Adrenal gland (tissue), 12 donors: ENCODE results near the gene STEAP3. TPM values are rescaled to one million over a fixed set of nuclear protein-coding genes. Genes with fewer than 3 reads are reported as not detected.

ENCODE experiments used
- DNase-seq, 7 donors: peaks; one replicate each; pipeline ENCODE4 v3.0.0-alpha.2; 2019 to 2020
- H3K27ac ChIP-seq, 5 donors: fragments of 200-600 bp; sonication (generic) in 4 of 5; 1 replicate in 3 of 5; 2 replicates in 2 of 5; pipeline versions ENCODE4 v1.5.1 to v1.8.0; 2016 to 2020; ENCODE audit warnings: mild to moderate bottlenecking in 1 of 5
- H3K27me3 ChIP-seq: fragments of 200-600 bp; 2 replicates; pipeline ENCODE4 v1.8.0; 2021
- H3K36me3 ChIP-seq, 2 donors: fragments of 200-600 bp; replicated peaks in 1 of 2; 1 replicate in 1 of 2; 2 replicates in 1 of 2; pipeline versions ENCODE4 v1.5.1 to v1.8.0; 2018 to 2022
- H3K4me1 ChIP-seq, 2 donors: fragments of 200-600 bp; replicated peaks in 1 of 2; 1 replicate in 1 of 2; 2 replicates in 1 of 2; pipeline versions ENCODE4 v1.5.1 to v1.8.0; 2018 to 2021
- H3K4me3 ChIP-seq, 4 donors: fragments of 200-600 bp; sonication (generic) in 3 of 4; one replicate each; pipeline ENCODE4 v1.5.1; 2016 to 2018
- H3K9me3 ChIP-seq, 3 donors: fragments of 200-600 bp; sonication (generic) in 1 of 3; replicated peaks in 1 of 3; 1 replicate in 2 of 3; 2 replicates in 1 of 3; pipeline versions ENCODE4 v1.5.1 to v1.8.0; 2016 to 2021
- POLR2A ChIP-seq, 2 donors: fragments of 450-650 bp; IDR thresholded peaks; one replicate each; pipeline ENCODE4 v1.6.1; 2017; ENCODE audit warnings: antibody characterized with exemption in 2 of 2, mild to moderate bottlenecking in 2 of 2, moderate library complexity in 1 of 2
- WGBS, 4 donors: extraction: QIAGEN DNeasy Blood & Tissue Kit in 2 of 4; methylation state at CpG; one replicate each; pipeline versions ENCODE4 v1.1.5 to v1.1.7; 2013 to 2017; 5-methylcytosine and 5-hydroxymethylcytosine counted together
- intact Hi-C, 2 donors: fragments of 100-400 bp; cut with DNase I; formaldehyde crosslinking; loops; one replicate each; pipeline versions ENCODE4 v1.14.1 to v1.15.0; 2022 to 2023
- polyA plus RNA-seq, 3 donors: library from polyadenylated mRNA; stranded (reverse); fragments of 200-250 nt in 2 of 3; fragments of 350-450 nt in 1 of 3; fragmentation: Illumina TruSeq in 1 of 3; extraction: RNeasy Lipid Tissue Mini Kit (QIAGEN cat#74804) in 1 of 3; gene quantifications; one replicate each; pipeline ENCODE4 v1.2.3, GENCODE V29; 2013 to 2014
- total RNA-seq, 9 donors: library from RNA; depleted of rRNA in 4 of 9; stranded (reverse); fragments of >200 nt in 4 of 9; fragments of 120-200 nt in 1 of 9; fragmentation: NEBNext Ultra II Directional in 1 of 9; extraction: Animal tissue kit (Norgen Biotek cat#: 25700) in 1 of 9; gene quantifications; one replicate each; pipeline versions ENCODE4 v1.1.0 to v1.2.4, GENCODE V29; 2013 to 2023
- TF ChIP-seq, protein P1 (sequence below), 6 experiments: fragments of 450-650 bp in 4 of 6; fragments of 200-600 bp in 2 of 6; sonication (generic) in 1 of 6; IDR thresholded peaks; 1 replicate in 5 of 6; 2 replicates in 1 of 6; pipeline versions ENCODE4 v1.5.1 to v1.8.0; 2016 to 2021; ENCODE audit warnings: antibody characterized with exemption in 6 of 6, mild to moderate bottlenecking in 2 of 6, moderate library complexity in 1 of 6
- donor health status: healthy with polysubstance abuse.
- donor health status: Bipolar disorder and iron deficiency.
- donor health status: DM: yes; HTN: yes; CAD: no.
- donor health status: DM: no; HTN: no; CAD: no.
- donor health status: DM: no; HTN: no; CAD: no.
- donor health status: DM: yes; HTN: yes; CAD: no.

Gene STEAP3
- total and polyA plus RNA-seq, 12 donors = 1.3 to 48.2 (median 6.9) TPM

DNA sequence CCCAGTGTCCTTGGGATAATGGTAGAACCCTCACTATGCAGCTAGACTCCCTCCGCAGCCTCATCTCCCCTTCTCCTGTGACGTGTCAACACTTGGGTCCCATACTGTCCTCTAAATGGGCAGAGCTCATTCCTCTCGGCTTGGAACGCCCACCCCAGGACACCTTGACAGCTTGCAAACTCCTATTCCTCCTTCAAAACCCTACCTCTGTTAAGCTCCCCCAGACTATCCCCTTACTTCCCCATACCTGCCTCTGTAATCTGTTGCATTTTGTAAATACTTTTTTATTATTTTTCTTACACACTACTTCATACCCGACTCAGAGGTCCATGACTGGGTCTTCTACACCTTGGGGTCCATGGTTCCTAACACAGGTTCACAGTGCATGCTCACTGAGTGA is 28.0 kb downstream of the STEAP3 start:
- Histone ChIP-seq H3K9me3 (no peaks in the 10 kb centered on the region), H3K4me1 (peaks cover 0 to 7% of the 10 kb centered on the region in 2 donors), H3K27me3 (no peaks in the 10 kb centered on the region), H3K27ac (no peak overlapping the region), H3K4me3 (no peak overlapping the region), H3K36me3 (no peaks in the 10 kb centered on the region)
- TF ChIP-seq POLR2A (IDR thresholded peaks at IDR 0.05) = no peak
- TF ChIP-seq, protein P1, sequence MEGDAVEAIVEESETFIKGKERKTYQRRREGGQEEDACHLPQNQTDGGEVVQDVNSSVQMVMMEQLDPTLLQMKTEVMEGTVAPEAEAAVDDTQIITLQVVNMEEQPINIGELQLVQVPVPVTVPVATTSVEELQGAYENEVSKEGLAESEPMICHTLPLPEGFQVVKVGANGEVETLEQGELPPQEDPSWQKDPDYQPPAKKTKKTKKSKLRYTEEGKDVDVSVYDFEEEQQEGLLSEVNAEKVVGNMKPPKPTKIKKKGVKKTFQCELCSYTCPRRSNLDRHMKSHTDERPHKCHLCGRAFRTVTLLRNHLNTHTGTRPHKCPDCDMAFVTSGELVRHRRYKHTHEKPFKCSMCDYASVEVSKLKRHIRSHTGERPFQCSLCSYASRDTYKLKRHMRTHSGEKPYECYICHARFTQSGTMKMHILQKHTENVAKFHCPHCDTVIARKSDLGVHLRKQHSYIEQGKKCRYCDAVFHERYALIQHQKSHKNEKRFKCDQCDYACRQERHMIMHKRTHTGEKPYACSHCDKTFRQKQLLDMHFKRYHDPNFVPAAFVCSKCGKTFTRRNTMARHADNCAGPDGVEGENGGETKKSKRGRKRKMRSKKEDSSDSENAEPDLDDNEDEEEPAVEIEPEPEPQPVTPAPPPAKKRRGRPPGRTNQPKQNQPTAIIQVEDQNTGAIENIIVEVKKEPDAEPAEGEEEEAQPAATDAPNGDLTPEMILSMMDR (IDR thresholded peaks at IDR 0.05) = no peak
- 89 to 96% (median 93%) methylated on average over 5 of the region's 5 CpGs for WGBS, 4 donors
- intact Hi-C loops = no loop called here
- no peak for DNase-seq

DNA sequence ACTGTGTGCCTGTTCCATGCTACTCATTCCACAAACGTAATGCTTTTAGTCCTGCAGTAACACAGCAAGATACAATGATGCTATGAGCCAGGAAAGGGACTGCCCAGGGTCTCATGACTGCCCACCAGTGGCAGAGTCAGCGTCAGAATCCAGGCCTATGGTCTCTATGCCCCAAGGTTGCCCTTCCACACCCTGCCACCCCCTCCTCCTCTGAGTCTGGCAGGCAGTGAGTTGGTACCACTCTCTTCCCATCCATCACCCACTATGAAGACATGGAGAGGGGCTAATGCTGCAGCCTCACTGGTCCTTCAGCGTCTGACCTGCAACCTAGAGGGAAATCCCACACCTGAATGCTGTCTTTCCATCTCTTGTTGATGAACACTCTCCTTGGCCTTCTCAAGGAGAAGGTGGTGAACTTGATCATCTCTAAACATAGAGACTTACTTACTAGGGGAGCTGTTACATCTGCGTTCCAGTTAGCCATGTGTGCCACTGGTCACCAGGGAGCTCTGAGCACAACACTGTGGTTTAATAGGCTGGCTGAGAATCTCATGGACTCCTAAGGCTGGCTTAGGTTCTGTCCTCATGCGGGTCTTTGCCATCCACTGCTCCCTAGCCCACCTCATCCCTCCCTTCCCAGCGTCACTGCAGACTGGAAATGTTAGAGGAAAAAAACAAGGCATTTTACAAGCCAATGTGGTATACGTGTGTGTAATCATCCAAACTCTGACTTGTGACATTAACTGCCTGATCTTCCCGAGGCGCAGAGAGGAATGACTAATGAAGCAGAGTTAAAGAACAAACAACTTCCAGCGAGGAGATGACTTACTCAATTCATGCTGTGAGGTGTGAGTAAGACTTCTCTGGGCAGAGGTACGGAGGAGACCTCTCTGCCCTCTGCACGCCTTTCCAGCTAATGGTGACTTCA is 28.8 kb downstream of the STEAP3 start:
- H3K4me3 ChIP-seq = no peak overlapping the region
- intact Hi-C loops = no loop called here
- H3K27me3 ChIP-seq = no peaks in the 10 kb centered on the region
- no peaks in the 10 kb centered on the region for H3K36me3 ChIP-seq
- WGBS, 4 donors = 71 to 82% (median 80%) methylated on average over 12 of the region's 12 CpGs
- no peaks in the 10 kb centered on the region for H3K9me3 ChIP-seq
- H3K4me1 ChIP-seq = peaks cover 0 to 7% of the 10 kb centered on the region in 2 donors
- TF ChIP-seq, protein P1 (IDR thresholded peaks at IDR 0.05) = no peak
- TF ChIP-seq POLR2A (IDR thresholded peaks at IDR 0.05) = no peak
- DNase-seq = peak in 3 of 7 donors; percentile 12 to 37 (median 15)
- H3K27ac ChIP-seq = peak overlapping the region in 2 of 5 donors; percentile 22 to 28

DNA sequence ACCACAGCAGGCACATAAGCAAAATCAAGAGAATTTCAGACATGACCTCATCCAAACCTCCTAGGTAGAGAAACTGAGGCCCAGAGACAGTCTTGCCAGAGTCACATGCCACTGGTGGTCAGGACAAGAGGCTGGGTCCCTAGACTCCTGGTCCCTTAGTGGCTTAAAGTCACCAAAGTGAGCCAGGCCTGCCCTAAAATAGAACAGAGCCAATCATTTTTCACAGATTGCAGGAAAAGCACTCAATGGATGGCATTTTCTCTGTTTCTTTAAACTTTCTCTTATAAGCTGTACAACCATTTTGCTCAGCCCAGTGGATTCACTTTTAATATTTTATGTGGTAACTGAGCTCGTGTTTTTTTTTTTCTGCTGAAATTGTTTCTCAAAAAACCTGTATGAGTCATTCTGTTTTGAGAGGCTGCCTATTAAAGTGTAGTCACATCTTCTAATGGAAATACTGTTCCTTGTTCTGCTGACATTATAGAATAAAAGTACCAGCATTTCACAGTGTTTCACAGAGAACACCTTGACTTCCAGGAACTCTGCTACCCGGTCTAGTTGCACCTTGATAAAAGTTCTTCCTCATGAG is 29.6 kb downstream of the STEAP3 start:
- Histone ChIP-seq H3K36me3 (no peaks in the 10 kb centered on the region), H3K4me1 (peaks cover 0 to 7% of the 10 kb centered on the region in 2 donors), H3K27ac (peak overlapping the region in 2 of 5 donors; percentile 22 to 28), H3K4me3 (no peak overlapping the region), H3K27me3 (no peaks in the 10 kb centered on the region), H3K9me3 (no peaks in the 10 kb centered on the region)
- 51 to 61% (median 58%) methylated on average over 2 of the region's 2 CpGs for WGBS, 4 donors
- TF ChIP-seq, protein P1 (IDR thresholded peaks at IDR 0.05) = no peak
- no peak for TF ChIP-seq POLR2A (IDR thresholded peaks at IDR 0.05)
- peak in 1 of 7 donors; percentile 6 for DNase-seq
- intact Hi-C loops = no loop called here

DNA sequence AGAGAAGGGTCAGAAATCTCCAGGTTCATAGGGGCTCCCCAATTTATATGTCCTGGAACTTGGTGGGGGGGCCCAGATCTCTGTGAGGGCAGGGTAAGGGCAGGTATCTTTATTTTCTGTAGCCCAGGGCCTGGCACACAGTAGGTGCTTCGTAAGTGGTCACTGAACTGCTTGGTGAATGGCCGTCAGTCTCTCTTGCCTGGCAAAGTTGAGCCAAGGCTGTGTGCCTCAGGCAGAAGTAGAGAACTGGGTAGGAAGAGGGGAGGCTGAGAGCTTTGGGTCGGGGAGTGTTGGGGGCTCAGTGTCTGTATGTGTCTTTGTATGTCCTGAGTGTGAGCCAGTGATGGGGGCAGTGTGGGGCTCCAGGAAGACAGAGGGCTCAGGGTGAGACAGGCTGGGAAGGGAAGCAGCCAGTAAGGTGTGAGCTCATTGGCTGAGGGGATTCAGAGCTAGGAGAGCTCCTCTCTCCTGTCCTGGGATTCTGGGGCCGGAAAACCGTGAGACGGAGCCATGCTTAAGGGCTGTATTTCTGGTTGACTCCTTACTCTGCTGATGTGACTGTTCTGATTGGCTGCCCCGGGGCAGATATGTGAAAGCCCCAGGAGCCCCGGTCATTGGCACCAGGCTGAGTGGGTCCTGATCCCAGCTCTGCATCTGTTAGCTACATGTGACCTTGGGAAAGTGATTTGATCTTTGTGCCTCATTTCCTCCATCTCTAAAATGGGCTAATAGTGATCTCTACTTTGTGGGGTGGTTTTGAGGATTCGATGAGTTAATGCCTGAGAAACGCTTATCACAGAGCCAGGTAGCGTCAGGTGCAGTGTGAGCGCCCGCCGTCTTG is 30.3 kb downstream of the STEAP3 start:
- WGBS, 4 donors = 87 to 92% (median 90%) methylated on average over 12 to 14 of the region's 14 CpGs
- no peak for DNase-seq
- intact Hi-C loops = no loop called here
- Histone ChIP-seq H3K4me1 (peaks cover 0 to 7% of the 10 kb centered on the region in 2 donors), H3K27ac (no peak overlapping the region), H3K36me3 (no peaks in the 10 kb centered on the region), H3K9me3 (no peaks in the 10 kb centered on the region), H3K4me3 (no peak overlapping the region), H3K27me3 (no peaks in the 10 kb centered on the region)
- TF ChIP-seq, protein P1 (IDR thresholded peaks at IDR 0.05) = no peak
- no peak for TF ChIP-seq POLR2A (IDR thresholded peaks at IDR 0.05)
